ENCODE measurements around the gene SCYGR4. TPM values are rescaled to one million over a fixed set of nuclear protein-coding genes. Genes with fewer than 3 reads are reported as not detected.

Gene SCYGR4
- total and polyA plus RNA-seq, 10 of the 15 experiments (the other 5 are each of a cell fraction or from before 2014, with no cell fraction given) = 0.11 TPM; not detected in 9

- TF ChIP-seq REST (IDR thresholded peaks at IDR 0.05; ENCODE audit: low read depth, low read length) (no peak), ZBTB11 (CRISPR knock-in tag; IDR thresholded peaks at IDR 0.05) (no peak), TAF1 (IDR thresholded peaks at IDR 0.05; ENCODE audit: borderline replicate concordance, low read depth, low read length) (no peak), SMARCA5 (IDR thresholded peaks at IDR 0.05) (no peak), NFYA (IDR thresholded peaks at IDR 0.05; ENCODE audit: borderline replicate concordance, low read depth, low read length) (no peak), MXI1 (IDR thresholded peaks at IDR 0.05; ENCODE audit: low read depth, low read length) (no peak), ZSCAN29 (IDR thresholded peaks at IDR 0.05) (no peak), BRCA1 (IDR thresholded peaks at IDR 0.05; ENCODE audit: low read depth, low read length) (no peak), EGR1 (IDR thresholded peaks at IDR 0.05; ENCODE audit: borderline replicate concordance in 1 of 2, low read depth in 2 of 2, low read length in 2 of 2) (no peak), POLR2AphosphoS5 (IDR thresholded peaks at IDR 0.05; ENCODE audit: low read length) (no peak), EP300 (IDR thresholded peaks at IDR 0.05; ENCODE audit: borderline replicate concordance in 1 of 2, control insufficient read depth in 1 of 2, low read depth in 2 of 2, low read length in 2 of 2) (no peak), ZNF207 (IDR thresholded peaks at IDR 0.05; ENCODE audit: borderline replicate concordance) (no peak), RAD21 (IDR thresholded peaks at IDR 0.05; ENCODE audit: insufficient read depth, low read depth, low read length) (no peak), BCL3 (IDR thresholded peaks at IDR 0.05; ENCODE audit: borderline replicate concordance, insufficient read depth, low read depth, low read length, poor library complexity, severe bottlenecking) (peak; percentile 80), IKZF1 (conservative IDR thresholded peaks at IDR 0.05) (no peak), PKNOX1 (IDR thresholded peaks at IDR 0.05) (no peak), NR2C2 (IDR thresholded peaks at IDR 0.05; ENCODE audit: borderline replicate concordance, control insufficient read depth, insufficient read length, low read depth) (no peak), NFIC (IDR thresholded peaks at IDR 0.05; ENCODE audit: low read depth, low read length) (peak; percentile 78; the same call in 1 of the 2 replicates)
These were observed 10.5 kb downstream of the SCYGR4 start (continued) for GRCh38 chr2:227627769-227628168.

Data from GM12878 (cell line).